GM18517 (cell line): ENCODE results near the gene NHLH2.

Source experiments
- ATAC-seq: cut with Tn5 transposase; IDR thresholded peaks from one replicate; pipeline ENCODE4 v1.9.1; 2021; ENCODE audit warnings: mild to moderate bottlenecking, moderate library complexity; ENCODE audit not compliant: unreplicated experiment

NHLH2 gene

DNA sequence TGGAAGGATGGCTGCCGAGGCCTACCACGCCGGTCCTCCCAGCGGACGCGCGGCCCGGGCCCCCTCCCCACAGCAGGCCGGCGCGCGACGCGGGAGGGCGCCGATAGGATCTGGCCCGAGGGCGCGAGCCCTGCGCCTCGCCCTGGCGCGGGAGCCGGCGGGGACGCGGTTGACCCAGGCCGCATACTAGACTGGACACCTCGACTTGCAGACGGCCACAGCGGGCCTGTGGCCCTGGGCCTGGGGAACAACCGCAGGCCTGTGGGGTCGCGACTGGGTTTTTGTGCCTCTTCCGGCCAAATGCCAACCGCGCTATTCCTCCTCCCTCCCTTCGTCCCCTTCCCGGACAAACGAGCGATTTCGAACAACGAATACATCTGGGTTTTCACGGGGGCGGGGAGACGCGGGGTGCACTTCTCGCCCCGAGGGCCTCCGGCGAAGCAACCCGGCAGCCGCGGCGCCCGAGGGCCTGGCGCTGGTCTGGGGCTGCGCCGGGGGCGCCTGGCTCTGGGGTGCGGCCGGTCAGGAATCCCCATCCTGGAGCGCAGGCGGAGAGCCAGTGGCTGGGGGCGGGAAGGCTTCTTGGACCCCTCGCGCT is 2.4 kb downstream of the NHLH2 start:
- ATAC-seq = no peak

DNA sequence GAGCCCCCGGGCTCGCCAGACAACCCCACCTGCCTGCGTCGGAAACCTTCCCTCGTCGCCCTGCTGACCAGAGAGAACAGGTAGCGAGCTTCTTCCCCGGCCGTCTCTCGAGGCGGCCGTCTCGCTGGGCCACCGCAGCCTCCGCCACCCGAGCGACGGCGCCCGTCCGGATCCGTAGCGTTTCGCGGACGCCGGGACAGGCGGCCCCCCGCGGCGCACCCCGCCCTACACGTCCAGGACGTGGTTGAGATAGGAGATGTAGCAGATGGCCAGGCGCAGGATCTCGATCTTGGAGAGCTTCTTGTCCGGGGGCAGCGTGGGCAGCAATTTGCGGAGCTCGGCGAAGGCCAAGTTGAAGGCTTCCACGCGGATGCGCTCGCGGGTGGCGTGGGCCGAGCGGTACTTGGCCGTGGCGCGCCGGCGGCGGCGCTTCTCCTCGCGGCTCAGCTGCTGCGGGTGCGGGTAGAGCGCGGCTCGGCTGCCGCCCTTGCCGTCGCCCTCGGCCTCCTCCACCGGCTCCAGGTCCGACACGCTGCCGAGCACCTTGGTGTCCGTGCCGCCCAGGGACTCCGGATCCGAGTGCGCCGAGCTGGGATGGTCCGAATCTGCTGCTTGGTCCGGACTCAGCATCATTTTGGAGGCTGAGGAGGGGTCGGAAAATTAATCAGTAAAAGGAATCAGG is 3.0 kb downstream of the NHLH2 start:
- no peak for ATAC-seq

DNA sequence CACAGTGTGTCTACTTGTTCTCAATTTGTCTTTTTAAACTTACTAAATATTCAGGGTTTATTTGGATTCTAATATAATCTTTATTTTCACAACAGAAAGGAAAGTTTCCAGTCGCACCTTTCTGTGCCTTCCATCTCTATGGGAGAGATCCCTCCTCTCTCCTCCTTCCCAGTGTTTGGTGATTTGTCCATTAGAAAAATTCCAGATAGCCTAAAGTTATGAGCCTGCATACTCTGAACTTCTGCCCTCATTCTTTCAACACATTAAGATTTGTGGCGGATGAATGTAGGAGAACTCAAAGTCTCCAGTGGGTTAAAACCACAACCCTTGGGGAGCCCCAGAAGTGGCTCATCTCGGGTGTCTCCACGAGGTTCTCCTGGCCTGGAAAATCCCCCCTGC is 3.6 kb downstream of the NHLH2 start:
- ATAC-seq = no peak

DNA sequence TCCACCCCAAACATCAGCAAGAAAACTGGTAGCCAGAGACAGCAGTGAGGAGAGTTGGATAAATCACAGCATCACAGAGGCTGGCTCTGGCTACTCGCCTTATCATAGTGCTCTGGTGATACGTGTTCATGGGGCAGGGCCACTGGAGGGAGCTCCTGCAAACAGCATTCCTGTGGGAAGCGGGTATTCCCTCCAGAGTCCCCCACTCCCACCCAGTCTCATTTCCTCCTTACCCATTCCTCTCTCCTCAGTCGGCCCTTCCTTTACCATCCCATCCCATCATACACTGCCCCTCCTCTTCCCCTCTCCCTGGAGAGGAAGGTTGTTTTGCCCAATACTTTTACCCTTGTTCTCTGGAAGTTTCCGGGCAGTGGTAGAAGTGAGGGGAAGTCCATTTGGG is 7.1 kb downstream of the NHLH2 start:
- no peak for ATAC-seq

DNA sequence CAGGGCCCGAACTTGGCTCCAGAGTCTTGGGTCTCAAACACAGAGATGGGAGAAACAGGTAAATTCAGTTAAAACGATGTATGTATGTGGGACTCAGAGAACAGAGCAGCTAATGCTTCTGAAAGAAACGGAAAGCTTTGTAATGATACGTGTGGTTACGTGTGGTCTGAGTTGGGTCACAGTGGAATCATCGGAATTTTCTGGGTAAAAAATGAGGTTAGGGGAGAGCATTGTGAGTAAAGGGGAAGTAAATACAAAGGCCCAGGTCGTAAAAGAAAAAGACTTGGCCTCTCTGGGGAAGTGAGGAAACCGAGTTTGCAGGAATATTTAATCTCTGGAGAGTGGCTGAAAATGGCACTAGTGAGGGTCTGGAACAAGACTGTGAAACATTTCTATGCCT is 8.3 kb downstream of the NHLH2 start:
- no peak for ATAC-seq

DNA sequence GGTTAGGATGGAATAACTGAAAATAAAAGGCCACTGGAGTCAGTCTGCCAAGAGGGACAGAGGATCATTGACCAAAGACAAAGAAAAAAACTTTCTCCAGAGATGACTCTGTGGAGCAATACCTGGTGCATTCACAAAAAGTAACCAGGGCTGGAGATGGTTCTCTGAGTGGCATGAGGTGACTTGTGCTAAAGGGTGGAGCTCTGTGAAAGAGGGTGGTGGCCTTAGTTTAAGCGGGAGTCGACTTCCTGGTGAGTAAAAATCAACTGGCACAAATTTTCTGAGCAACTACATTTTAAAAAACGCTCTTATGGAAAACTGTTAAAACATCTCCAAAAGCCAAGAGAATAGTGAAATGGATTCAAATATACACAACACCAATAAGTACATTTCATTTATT is 10.0 kb downstream of the NHLH2 start:
- ATAC-seq = no peak

DNA sequence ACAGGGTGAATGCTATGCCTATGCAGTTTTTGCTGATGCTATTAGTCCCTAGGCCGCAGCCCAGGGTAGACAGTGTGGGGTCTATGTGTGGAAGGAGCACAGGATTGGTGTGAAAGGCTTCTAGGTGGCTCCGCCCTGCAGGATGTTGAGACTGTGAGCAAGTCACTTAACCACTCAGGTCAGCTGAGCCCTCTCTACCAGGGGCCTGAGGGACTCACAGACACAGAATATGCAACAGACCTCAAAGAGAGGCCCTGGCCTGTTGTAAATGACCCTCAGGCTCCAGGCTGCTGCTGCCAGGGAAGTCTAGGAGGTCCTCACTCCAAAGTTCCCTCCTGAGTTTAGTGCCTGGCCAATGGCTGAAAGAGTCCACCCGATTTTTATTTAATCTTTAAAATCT is 11.0 kb downstream of the NHLH2 start:
- ATAC-seq = no peak

DNA sequence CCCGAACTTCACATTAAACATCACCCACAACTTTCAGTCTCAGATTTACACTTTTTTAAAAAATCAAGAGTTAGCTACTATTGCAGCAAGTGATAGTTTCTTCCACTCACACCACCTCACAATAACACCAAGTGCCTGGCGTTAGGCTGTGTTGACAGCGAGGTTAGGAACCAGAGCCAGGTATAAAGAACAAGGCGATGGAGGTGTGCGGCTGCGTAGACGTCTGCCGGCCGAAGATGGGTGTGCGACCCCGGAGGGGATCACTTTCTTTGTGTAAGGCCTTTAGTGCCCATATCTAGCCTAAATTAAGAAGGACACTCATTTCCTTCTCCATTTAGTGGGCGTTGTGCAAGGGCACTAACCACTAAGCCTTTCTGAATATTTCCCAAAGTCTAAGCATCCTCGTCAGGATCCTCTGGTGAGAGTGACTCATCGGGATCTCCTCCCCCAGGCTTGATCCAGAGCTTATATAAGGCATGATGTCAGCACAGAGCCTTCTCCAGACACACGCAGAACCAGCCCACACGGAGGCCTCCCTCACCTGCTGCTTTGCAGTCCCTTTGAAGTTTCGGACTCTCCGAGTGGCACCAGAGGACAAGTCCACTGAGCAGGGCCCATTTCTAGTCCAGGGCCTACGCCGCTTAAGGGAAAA is 11.8 kb downstream of the NHLH2 start:
- ATAC-seq = no peak

DNA sequence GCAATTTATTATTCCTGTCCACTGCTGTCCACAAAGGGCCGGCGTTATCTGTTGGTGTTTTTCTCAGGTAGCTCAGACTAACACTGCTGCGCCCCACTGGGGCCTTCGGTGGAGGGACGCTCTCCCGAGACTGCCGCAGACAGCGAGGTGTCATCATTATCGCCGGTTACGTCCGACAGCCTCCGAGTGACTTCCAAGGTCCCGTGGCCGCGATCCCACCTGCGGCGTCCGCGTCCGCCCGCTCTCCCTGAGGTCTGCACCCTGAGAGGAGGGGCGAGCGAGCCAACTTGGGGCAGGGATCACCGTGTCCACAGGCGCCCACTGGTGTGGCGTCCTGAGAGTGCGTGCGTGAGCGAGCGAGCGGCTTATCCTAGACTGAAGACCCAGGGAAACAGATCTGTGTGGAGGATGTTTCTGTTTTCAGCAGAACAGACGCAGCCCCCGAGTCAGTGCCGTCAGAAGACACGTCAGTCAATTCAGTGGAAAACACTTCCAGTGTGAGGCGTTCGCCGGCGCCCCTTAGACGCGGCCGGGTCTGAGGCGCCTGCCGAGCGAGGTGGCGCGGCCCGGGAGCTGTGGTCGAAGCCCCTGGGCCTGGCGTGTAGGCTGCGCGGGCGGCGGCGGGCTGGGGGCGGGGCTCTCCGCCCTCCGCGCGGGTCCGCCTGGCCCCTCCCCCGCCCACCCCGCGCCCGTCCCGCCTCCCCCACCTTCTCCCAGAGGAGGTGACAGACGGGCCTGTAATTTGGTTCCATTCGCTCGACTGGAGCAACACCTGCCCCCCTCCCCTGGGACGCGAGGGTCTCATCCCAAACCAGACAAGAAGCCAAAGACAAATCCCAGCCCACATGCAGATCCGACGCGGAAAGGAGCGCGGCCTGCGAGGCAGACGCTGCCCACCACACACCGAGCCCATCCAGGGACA is 12.6 kb downstream of the NHLH2 start:
- ATAC-seq = no peak

DNA sequence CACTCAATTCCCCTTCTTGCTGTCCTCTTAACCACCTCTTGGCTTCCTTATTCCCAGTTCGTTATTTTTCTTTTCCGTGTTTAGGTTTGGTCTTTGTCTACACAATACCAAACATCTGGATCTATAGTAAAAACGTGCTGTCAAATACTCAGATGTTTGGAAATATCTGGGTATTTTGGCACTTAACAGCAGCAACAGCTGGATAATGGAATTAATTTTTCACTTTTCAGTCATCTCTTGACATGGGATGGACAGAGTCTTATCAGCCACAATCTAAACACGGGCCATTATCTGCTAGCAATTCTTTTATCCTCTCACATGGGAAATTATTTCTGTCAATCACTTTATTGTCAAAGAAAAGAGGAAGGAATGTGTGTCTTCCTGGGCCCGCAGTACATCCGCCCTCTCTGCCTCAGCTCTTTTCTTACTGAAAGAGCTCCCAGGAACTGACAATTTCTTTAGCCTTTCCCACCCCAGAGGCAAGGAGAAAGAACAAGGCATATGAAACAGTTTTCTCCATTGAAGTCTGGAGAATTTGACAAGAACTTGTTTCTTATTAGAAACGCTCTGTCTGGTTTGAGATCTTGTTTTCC is 13.4 kb downstream of the NHLH2 start:
- ATAC-seq = no peak

DNA sequence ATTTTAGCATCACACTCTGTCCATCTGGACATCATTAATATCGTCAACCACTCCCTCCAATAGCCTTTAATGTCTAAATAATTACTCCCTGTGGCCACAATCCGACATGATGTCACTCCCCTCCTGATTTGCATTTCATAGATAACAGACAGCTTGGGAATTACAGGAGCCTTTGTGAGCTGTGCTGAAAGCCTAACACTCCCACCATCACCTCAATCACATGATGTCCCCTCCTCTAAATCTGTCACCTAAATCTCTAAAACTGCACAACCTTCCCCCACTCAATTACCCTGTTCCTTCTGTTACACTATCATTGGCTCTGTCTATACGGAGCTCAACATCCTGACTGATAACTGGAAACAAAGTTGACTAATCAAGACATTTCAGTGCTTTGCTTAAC is 14.3 kb downstream of the NHLH2 start:
- ATAC-seq = no peak

DNA sequence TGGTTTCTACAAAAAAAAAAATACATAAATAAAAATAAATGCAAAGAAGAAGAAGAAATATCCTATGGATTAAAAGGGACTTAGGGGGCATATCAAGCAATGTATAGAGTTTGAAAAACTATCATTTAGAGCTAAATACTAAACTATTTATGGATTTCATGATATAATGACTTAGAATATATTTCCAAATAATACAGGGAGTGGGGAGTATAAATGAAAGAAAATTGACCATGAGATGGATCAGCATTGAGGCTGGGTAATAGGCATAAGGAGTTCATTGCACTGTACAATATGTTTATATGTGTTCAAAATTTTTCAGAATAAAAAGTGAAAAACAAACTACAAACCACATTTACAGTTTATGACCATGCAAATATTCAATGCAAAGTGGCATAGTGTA is 18.8 kb downstream of the NHLH2 start:
- ATAC-seq = no peak

DNA sequence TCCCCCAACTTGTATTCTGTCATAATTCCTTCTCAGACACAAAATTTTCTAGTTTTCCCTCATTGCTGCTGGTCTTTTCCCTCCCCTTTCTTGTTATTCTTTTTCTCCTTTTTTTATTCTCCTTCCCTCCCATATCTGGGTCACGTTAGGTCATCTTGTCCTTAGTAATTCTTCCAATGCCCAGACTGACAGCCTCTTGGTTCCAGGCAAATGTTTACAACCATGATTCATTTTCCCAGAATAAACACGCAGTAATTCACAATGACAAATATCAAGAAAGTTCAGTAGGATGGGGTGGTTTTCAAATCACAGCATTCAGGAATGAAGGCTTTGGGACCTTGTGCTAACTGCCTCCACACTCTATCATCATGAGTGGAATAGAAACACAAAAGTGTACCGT is 25.2 kb downstream of the NHLH2 start:
- ATAC-seq = no peak

DNA sequence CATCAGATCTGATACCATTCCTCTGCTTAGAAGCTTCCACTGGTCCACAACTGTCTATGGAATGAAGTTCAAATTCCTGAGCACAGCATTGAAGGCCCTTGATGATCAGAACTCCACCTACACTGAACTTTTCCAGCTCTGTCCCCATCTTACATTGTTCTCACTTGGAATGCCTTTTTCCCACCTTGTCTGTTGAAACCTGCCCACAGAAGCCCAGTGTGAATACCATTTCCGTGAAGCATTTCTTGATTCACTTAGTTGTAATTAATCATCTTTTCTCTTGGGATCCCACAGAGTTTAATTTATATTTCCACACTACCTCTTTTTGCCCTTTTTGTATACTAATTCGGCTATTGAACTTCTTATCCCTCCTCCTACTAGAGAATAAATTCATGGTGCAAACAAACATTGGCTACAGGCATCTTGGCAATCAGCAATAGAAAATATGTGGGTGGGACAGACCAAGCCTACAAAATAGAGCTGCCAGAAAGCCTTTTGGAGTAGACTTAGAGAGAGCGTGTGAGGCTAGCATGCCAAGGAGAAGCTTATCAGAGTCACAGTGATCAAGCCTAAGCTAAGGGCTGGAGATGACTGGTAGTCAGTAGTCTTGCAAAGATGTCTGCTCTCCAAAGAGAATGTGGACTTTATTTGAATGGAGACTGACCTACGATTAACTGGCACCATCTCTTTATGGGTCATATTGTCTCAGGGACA is 26.1 kb downstream of the NHLH2 start:
- no peak for ATAC-seq

DNA sequence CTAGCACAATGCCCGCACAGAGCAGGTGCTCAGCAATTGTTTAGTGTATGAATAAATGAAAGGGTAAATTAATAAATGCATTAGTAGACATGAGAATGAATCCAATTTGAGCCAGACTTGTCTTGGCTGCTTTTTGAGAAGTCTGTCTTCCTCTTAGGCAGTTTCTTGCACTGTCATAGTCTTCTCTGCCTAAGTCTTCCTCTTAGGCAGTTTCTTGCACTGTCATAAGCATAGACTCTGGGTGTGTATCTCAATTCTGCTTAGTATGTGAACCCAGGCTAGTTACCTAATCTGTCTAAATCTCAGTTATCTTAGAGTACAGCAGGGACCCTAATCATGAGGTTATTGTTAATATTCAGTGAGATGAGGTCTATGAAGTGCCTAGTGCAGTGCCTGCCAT is 27.2 kb downstream of the NHLH2 start:
- ATAC-seq = no peak

DNA sequence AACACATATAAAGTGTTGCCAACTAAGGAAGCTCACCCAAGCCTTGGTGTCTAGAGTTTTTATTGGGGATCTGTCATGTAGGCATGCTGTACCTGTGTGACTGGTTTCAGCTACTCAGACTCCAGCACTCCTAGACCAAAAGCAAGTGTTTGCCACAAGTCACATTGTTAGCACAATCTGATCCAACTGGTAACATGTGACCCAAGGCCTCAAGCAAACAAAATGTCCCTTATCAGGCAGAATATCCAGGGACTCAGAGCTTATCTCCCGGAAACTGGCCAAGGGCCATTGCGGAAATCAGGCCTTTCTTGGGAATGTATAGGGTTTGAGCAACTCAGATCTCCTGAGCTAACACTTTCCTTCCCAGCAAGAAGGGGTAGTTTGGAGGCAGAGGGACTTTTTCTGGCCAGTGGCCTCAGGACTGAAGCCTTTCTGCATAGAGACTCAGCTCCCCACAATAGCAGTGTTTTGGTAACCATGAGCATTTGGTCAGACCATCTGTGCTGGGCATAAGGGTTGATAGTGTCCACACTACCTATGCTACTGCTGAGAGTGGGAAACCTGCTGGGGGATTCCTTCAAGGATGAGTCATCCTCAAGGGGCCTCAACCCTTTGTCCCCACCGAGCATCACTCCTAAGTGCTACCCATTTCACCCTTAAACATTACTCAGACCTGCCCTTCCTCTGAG is 29.6 kb downstream of the NHLH2 start:
- no peak for ATAC-seq

DNA sequence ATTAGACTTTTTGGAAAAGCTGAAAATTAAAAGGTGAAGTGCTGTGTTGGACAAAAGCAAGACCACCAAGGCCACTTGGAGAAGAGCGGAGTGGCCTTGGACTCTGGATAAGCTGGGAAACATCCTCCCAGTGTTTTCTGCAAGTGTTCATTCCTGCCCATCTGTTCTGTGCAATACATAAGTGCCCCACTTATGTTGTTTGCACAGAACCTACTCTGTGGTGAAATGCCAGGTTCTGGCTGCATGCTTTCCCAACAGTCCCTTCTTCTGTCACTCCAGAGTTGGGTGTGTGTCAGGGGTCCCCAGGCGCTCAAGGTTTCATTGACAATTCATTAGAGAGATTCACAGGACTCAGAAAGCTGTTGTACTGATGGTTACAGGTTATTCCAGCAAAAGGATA is 30.3 kb downstream of the NHLH2 start:
- ATAC-seq = no peak

DNA sequence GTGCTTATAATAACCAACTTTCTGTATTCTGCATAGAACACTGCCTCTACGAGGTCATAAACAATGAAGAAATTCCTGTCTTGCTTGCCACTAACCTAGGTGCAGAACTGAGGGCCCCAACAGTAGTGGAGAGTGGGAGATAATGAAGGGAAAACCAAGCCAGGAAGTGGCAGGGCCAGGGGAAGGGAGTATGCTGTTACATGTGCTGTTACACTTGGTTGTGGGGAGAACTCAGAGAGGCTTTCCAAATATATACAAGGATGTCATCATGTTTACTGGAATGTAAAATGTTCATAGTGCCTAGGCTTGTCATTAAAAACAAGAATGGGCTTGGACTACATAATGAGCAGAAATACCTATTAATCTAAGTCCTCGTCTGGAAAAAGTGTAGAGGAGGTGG is 31.1 kb downstream of the NHLH2 start:
- ATAC-seq = no peak

DNA sequence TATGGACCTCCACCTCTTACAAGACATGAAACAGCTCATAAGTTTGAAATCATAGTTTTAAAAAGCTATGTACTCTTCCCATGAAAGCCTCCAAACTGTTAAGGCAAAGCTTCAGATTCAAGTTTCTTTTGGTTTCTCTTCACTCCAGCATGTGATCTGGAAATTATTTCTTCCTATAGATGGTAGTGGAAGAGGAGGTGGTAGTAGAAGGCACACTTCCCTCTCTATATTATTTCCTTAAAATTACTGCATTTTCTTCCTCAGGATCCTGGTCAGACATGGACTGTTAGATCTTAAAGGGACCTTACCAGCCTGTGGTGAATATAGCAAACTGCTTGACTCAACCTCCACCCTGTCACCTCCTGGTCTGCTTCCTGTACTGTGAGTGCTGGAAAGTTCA is 31.9 kb downstream of the NHLH2 start:
- no peak for ATAC-seq

DNA sequence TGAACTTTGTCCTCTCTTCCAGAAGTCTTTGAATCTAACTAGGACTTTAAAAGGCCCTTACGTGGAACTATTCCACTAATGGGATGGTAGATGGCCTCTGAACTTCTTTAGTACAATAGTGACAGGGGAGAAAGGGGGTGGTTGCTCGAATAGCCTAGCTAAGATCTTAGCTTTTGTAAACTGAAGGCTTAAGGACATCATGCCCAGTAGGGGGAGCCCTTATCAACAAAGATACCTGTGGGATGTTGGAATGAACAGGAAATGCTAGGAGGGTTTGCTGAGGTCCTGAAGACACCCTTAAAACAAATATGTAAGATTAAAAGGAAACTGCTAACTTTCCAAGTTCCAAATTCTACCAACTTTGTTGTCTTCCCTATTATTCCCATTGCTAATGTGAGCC is 33.2 kb downstream of the NHLH2 start:
- ATAC-seq = no peak
